GM23338 (cell line): Measurements from ENCODE around the gene SPATA20. TPM values are rescaled to one million over a fixed set of nuclear protein-coding genes. Genes with fewer than 3 reads are reported as not detected.

Experiments used
- ATAC-seq: fragments of 200-7000 bp; cut with Tn5 transposase; 3 replicates; pipeline ENCODE4 v1.9.1; 2020
- DNase-seq: peaks from one replicate; pipeline ENCODE4 v3.0.0-alpha.2; 2015; ENCODE audit warnings: low spot score
- H2AFZ ChIP-seq: fragments of 200-600 bp; sonication (generic); 2 replicates; pipeline ENCODE4 v1.8.0; 2016; ENCODE audit warnings: antibody characterized with exemption, mild to moderate bottlenecking, moderate library complexity
- H3F3A ChIP-seq: fragments of 200-600 bp; sonication (generic); replicated peaks from 2 replicates; pipeline ENCODE4 v1.8.0; 2017; ENCODE audit warnings: antibody characterized with exemption, mixed run types, low read depth
- H3K27ac ChIP-seq: fragments of 200-600 bp; sonication (generic); 2 replicates; pipeline ENCODE4 v1.6.1; 2016; ENCODE audit warnings: low read depth
- H3K27me3 ChIP-seq: fragments of 200-600 bp; sonication (generic); 2 replicates; pipeline ENCODE4 v1.8.0; 2016; ENCODE audit warnings: mild to moderate bottlenecking, mixed run types, moderate library complexity; ENCODE audit not compliant: insufficient read depth
- H3K36me3 ChIP-seq: fragments of 200-600 bp; sonication (generic); 2 replicates; pipeline ENCODE4 v1.8.0; 2016; ENCODE audit warnings: mild to moderate bottlenecking; ENCODE audit not compliant: insufficient read depth
- H3K4me1 ChIP-seq: fragments of 200-600 bp; sonication (generic); 2 replicates; pipeline ENCODE4 v1.8.0; 2016; ENCODE audit warnings: mild to moderate bottlenecking, moderate library complexity; ENCODE audit not compliant: insufficient read depth
- H3K4me2 ChIP-seq: fragments of 200-600 bp; sonication (generic); 2 replicates; pipeline ENCODE4 v1.7.1; 2017; ENCODE audit warnings: mixed run types
- H3K4me3 ChIP-seq: fragments of 200-600 bp; sonication (generic); 2 replicates; pipeline ENCODE4 v1.6.1; 2016; ENCODE audit warnings: mixed run types
- H3K79me2 ChIP-seq: fragments of 200-600 bp; sonication (generic); replicated peaks from 2 replicates; pipeline ENCODE4 v1.8.0; 2017; ENCODE audit warnings: mild to moderate bottlenecking; ENCODE audit not compliant: insufficient read depth
- H3K9me2 ChIP-seq: fragments of 200-600 bp; sonication (generic); 2 replicates; pipeline ENCODE4 v1.8.0; 2017; ENCODE audit not compliant: insufficient read depth
- H4K20me1 ChIP-seq: fragments of 200-600 bp; sonication (generic); replicated peaks from 2 replicates; pipeline ENCODE4 v1.8.0; 2017; ENCODE audit warnings: mild to moderate bottlenecking; ENCODE audit not compliant: insufficient read depth
- H3K27ac Mint-ChIP-seq: 2 replicates; pipeline ENCODE4 v1.8.0; 2020; ENCODE audit warnings: inconsistent platforms, mild to moderate bottlenecking, moderate library complexity, mixed read lengths
- H3K27me3 Mint-ChIP-seq: 3 replicates; pipeline ENCODE4 v1.8.0; 2022; ENCODE audit warnings: low read depth, mild to moderate bottlenecking, moderate library complexity, mixed read lengths, inconsistent platforms; ENCODE audit not compliant: insufficient read depth, poor library complexity
- H3K36me3 Mint-ChIP-seq: 3 replicates; pipeline ENCODE4 v1.8.0; 2021; ENCODE audit warnings: low read depth, mild to moderate bottlenecking, inconsistent platforms, moderate library complexity, mixed read lengths
- H3K4me1 Mint-ChIP-seq: 3 replicates; pipeline ENCODE4 v1.8.0; 2020; ENCODE audit warnings: mild to moderate bottlenecking, inconsistent platforms, mixed read lengths
- H3K4me3 Mint-ChIP-seq: 3 replicates; pipeline ENCODE4 v1.8.0; 2021; ENCODE audit warnings: moderate library complexity, mild to moderate bottlenecking, inconsistent platforms, mixed read lengths
- H3K9me3 Mint-ChIP-seq: 3 replicates; pipeline ENCODE4 v1.8.0; 2020; ENCODE audit warnings: moderate library complexity, mild to moderate bottlenecking, inconsistent platforms, mixed read lengths
- CREB1 ChIP-seq: fragments of 250-450 bp; sonication (Bioruptor Pico); IDR thresholded peaks from 2 replicates; pipeline ENCODE4 v1.5.0; 2020; ENCODE audit warnings: low read depth, mild to moderate bottlenecking, moderate library complexity
- CTCF ChIP-seq, 2 experiments: fragments of 200-600 bp in 1 of 2; sonication (generic) in 1 of 2; conservative IDR thresholded peaks; 2 replicates each; pipeline versions ENCODE4 v1.5.1 to v1.6.1; 2016 to 2017; ENCODE audit warnings: antibody characterized with exemption in 2 of 2, low read depth in 2 of 2, mild to moderate bottlenecking in 2 of 2, moderate library complexity in 1 of 2
- ETS1 ChIP-seq: IDR thresholded peaks from 2 replicates; pipeline ENCODE4 v1.6.1; 2016; ENCODE audit warnings: antibody characterized with exemption
- EZH2 ChIP-seq: fragments of 200-600 bp; sonication (generic); IDR thresholded peaks from one replicate; pipeline ENCODE4 v1.8.0; 2017; ENCODE audit warnings: antibody characterized with exemption, mild to moderate bottlenecking, low read depth; ENCODE audit not compliant: unreplicated experiment
- EZH2phosphoT487 ChIP-seq: fragments of 200-600 bp; sonication (generic); IDR thresholded peaks from one replicate; pipeline ENCODE4 v1.8.1; 2018; ENCODE audit warnings: antibody characterized with exemption; ENCODE audit not compliant: unreplicated experiment
- JUNB ChIP-seq: IDR thresholded peaks from one replicate; pipeline ENCODE4 v1.6.1; 2016; ENCODE audit warnings: antibody characterized with exemption; ENCODE audit not compliant: unreplicated experiment
- NANOG ChIP-seq: IDR thresholded peaks from 2 replicates; pipeline ENCODE4 v1.6.1; 2016; ENCODE audit warnings: antibody characterized with exemption, borderline replicate concordance
- POLR2AphosphoS5 ChIP-seq: IDR thresholded peaks from 2 replicates; pipeline ENCODE4 v1.6.1; 2016; ENCODE audit warnings: antibody characterized with exemption, low read depth
- REST ChIP-seq: IDR thresholded peaks from one replicate; pipeline ENCODE4 v1.6.1; 2018; ENCODE audit warnings: antibody characterized with exemption; ENCODE audit not compliant: unreplicated experiment
- STAT1 ChIP-seq: IDR thresholded peaks from one replicate; pipeline ENCODE4 v1.6.1; 2016; ENCODE audit warnings: antibody characterized with exemption; ENCODE audit not compliant: unreplicated experiment
- ZNF114 ChIP-seq: fragments of 250-450 bp; sonication (Bioruptor Pico); IDR thresholded peaks from 2 replicates; pipeline ENCODE4 v1.5.0; 2020; ENCODE audit warnings: mild to moderate bottlenecking, moderate library complexity
- polyA plus RNA-seq: library from polyadenylated mRNA; unstranded; fragments of >200 nt; fragmentation: Nextera tagmentation; extraction: Ambion mirVana; gene quantifications from 2 replicates; pipeline ENCODE4 v1.2.1, GENCODE V29; 2016
- total RNA-seq: library from RNA; depleted of rRNA; stranded (reverse); fragments of >200 nt; shearing (Covaris generic); gene quantifications from 2 replicates; pipeline ENCODE4 v1.2.3, GENCODE V29; 2014

Gene SPATA20
- total and polyA plus RNA-seq, 2 experiments from 2014 or later = 13.8 to 32.7 TPM

GRCh38 chr17:50578173-50578572 is 31.2 kb downstream of the SPATA20 start (continued):
- TF ChIP-seq REST (no peak), STAT1 (no peak), ETS1 (no peak), EZH2 (no peak), CTCF (conservative IDR thresholded peaks at IDR 0.05; ENCODE audit: low read depth in 2 of 2) (no peak)

- Histone ChIP-seq H3K4me2 (no peak overlapping the region), H4K20me1 (no peaks in the 10 kb centered on the region), H3K27ac (no peak overlapping the region), H3K36me3 (no peaks in the 10 kb centered on the region), H3K79me2 (no peaks in the 10 kb centered on the region), H3K9me2 (no peaks in the 10 kb centered on the region), H3F3A (no peaks in the 10 kb centered on the region), H3K4me1 (peaks cover 8% of the 10 kb centered on the region), H3K4me3 (no peak overlapping the region), H3K27me3 (no peaks in the 10 kb centered on the region), H2AFZ (no peak overlapping the region)
- no peak overlapping the region for H3K4me3 Mint-ChIP-seq
- peaks cover 28% of the 10 kb centered on the region for H3K4me1 Mint-ChIP-seq
- DNase-seq (no peak), ATAC-seq (no peak)
- no peaks in the 10 kb centered on the region; the same call in 2 of the 3 replicates for H3K9me3 Mint-ChIP-seq
- H3K27me3 Mint-ChIP-seq = peaks cover 7% of the 10 kb centered on the region
- H3K27ac Mint-ChIP-seq = no peak overlapping the region
- no peaks in the 10 kb centered on the region for H3K36me3 Mint-ChIP-seq
- TF ChIP-seq CTCF (conservative IDR thresholded peaks at IDR 0.05; ENCODE audit: low read depth in 2 of 2) = no peak
- no peak for TF ChIP-seq EZH2phosphoT487
- TF ChIP-seq ZNF114 (CRISPR knock-in tag) = no peak
- TF ChIP-seq CREB1 = no peak
- TF ChIP-seq NANOG = no peak
- TF ChIP-seq REST = no peak
- TF ChIP-seq POLR2AphosphoS5 = no peak
- no peak for TF ChIP-seq STAT1
- TF ChIP-seq JUNB = no peak
- no peak for TF ChIP-seq EZH2
Observed at GRCh38 chr17:50579399-50579798, 32.4 kb downstream of the SPATA20 start.
